ENCODE data around the gene SDR9C7.
"Not testable (repeated sequence)": the region's sequence is repeated elsewhere in the genome, so short reads cannot be mapped to it uniquely, and the experiment has no call there.

- not testable (repeated sequence) for TF ChIP-seq POLR2A, CTCF (IDR thresholded peaks at IDR 0.05)
These were observed 29.3 kb upstream of the SDR9C7 start for GRCh38 chr12:56963557-56963956.

Data from body of pancreas (tissue), 4 donors.